ENCODE results near the gene TBC1D9.

Gene TBC1D9

DNA sequence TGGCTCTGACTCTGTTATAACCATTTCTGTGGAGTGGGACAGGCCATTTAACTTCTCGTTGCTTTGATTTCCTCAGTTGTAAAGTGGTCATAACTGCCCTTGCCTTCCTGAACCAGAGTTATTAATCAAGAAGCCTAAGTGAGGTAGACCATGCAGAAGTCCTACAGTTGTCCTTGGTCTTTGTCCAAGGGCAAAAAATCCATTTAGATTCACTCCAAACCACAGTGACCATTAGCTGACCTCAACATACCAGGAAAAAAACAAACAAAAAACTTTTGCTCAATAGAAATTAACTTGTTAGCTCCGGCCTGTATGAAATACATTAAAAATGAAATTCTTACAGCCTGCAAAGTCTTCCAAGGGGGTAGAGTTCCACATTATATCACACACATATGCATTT is 52.7 kb downstream of the TBC1D9 start:
- in situ Hi-C loops (cut with MboI; ENCODE audit: low sequenced_read_pairs, unreplicated experiment), result no loop called here

DNA sequence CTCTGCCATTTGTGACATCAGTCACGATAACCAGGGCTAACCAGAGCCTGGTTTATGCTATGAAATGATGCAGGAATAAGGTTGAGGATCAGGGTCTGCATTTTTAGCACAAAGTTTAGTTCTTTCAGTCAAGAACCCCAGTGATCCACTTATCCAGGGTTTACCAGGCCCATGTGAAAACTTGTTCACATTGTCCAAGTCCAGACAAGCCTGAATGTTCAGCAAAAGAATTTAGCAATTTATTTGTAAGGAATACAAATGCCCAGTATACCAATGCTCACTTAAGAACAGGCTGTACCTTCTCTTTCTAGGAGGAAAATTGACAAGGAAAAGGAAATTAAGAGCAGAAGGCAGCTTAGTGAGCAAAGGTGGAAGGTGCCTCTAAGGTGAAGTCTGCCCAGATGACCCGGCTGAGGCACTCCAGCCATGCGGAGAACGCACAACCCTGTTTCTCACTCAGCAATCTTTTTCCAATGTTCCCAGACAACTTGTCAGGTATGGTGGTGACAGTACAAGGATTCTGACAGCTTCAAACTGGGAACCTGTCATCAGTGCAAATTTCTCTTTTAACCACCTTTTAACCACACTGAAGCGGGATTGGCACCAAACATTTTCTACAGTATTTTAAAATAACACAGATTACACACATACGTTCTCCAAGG is 54.0 kb downstream of the TBC1D9 start:
- in situ Hi-C loops (cut with MboI; ENCODE audit: low sequenced_read_pairs, unreplicated experiment), result no loop called here
- TF ChIP-seq, protein P1, sequence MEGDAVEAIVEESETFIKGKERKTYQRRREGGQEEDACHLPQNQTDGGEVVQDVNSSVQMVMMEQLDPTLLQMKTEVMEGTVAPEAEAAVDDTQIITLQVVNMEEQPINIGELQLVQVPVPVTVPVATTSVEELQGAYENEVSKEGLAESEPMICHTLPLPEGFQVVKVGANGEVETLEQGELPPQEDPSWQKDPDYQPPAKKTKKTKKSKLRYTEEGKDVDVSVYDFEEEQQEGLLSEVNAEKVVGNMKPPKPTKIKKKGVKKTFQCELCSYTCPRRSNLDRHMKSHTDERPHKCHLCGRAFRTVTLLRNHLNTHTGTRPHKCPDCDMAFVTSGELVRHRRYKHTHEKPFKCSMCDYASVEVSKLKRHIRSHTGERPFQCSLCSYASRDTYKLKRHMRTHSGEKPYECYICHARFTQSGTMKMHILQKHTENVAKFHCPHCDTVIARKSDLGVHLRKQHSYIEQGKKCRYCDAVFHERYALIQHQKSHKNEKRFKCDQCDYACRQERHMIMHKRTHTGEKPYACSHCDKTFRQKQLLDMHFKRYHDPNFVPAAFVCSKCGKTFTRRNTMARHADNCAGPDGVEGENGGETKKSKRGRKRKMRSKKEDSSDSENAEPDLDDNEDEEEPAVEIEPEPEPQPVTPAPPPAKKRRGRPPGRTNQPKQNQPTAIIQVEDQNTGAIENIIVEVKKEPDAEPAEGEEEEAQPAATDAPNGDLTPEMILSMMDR (IDR thresholded peaks at IDR 0.05; ENCODE audit: borderline replicate concordance, control extremely low read depth, extremely low read depth, insufficient read depth, missing control alignments), result no peak
- no peak for DNase-seq (ENCODE audit: low spot score)

More for the DNA sequence above, 52.7 kb downstream of the TBC1D9 start:
- TF ChIP-seq, protein P1 (IDR thresholded peaks at IDR 0.05; ENCODE audit: borderline replicate concordance, control extremely low read depth, extremely low read depth, insufficient read depth, missing control alignments), result no peak
- no peak for DNase-seq (ENCODE audit: low spot score)

DNA sequence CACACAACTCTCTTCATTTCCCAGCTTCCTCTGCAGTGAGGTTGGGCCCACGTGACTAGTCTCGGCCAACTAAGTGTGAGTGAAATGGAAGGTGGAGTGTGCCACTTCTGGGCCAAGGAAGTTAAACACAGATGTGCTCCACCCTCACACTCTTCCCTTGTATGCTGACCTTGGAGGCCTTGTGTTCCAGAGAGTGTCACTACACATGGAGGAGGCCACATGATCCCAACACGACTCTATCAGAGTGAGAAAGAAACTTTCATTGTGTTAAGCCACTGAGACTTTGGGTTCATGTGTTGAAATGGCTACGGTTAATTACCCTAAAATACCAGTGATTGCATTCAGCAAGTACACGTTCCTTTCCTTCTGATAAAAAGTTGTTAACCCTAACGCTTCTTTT is 55.1 kb downstream of the TBC1D9 start:
- in situ Hi-C loops (cut with MboI; ENCODE audit: low sequenced_read_pairs, unreplicated experiment), result no loop called here
- TF ChIP-seq, protein P1 (IDR thresholded peaks at IDR 0.05; ENCODE audit: borderline replicate concordance, control extremely low read depth, extremely low read depth, insufficient read depth, missing control alignments), result no peak
- no peak for DNase-seq (ENCODE audit: low spot score)

DNA sequence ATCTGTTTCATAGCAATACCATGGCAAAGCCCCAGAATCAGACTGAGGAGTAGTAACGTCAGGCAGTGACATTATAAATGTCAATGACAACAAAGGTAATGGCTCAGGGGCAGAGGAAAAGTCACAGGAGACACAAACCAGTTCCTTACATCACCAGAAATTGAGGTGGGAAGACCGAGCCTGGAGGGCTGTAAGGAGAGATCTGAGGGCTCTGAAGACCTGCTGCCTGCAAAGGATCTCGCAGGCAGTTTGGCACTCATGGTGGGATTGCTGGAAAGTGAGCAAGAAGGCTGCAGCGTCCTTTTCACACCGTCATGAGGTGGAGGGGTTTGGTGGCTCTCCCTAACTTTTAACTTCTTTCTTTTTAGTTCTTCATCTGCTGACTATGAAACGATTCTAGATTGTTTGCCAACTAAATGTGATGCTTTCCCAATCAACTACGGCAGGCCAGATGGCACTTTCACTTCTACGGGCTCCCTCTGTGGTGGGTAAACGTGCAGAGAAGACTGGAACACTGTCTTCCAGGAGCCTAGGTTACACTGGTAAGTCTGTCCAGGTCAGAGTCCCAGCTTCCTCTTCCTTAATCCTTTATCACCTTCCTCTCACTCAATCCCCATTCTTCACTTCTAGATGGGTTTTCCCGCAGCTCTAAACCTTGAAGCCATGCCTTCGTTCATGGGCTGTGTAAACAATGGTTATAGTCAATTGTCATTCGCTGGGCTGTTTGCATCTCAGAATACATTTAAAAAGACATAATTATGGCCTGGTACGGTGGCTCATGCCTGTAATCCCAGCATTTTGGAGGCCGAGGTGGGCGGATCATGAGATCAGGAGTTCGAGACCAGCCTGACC is 58.2 kb downstream of the TBC1D9 start:
- TF ChIP-seq, protein P1 (IDR thresholded peaks at IDR 0.05; ENCODE audit: borderline replicate concordance, control extremely low read depth, extremely low read depth, insufficient read depth, missing control alignments), result no peak
- in situ Hi-C loops (cut with MboI; ENCODE audit: low sequenced_read_pairs, unreplicated experiment), result no loop called here
- no peak for DNase-seq (ENCODE audit: low spot score)

DNA sequence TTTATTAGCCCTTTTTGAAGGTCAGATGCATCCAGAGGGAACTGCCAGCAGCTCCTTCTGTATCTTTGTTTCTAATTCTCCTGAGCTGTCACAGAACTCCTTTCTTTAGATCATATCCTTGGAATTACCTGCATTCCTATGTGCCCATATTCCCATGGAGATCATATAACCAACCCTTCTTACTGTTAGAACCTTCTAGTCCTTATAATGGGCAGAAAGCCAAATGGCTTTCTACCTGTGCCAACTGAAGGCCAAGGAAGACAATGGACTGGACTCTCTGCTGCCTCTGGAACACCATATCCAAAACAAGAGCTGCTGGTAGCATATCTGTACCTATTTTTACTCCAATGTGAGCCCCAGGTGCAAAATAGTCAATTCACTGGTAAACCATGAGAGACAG is 60.7 kb downstream of the TBC1D9 start:
- in situ Hi-C loops (cut with MboI; ENCODE audit: low sequenced_read_pairs, unreplicated experiment), result no loop called here
- TF ChIP-seq, protein P1 (IDR thresholded peaks at IDR 0.05; ENCODE audit: borderline replicate concordance, control extremely low read depth, extremely low read depth, insufficient read depth, missing control alignments), result no peak
- DNase-seq (ENCODE audit: low spot score), result no peak

DNA sequence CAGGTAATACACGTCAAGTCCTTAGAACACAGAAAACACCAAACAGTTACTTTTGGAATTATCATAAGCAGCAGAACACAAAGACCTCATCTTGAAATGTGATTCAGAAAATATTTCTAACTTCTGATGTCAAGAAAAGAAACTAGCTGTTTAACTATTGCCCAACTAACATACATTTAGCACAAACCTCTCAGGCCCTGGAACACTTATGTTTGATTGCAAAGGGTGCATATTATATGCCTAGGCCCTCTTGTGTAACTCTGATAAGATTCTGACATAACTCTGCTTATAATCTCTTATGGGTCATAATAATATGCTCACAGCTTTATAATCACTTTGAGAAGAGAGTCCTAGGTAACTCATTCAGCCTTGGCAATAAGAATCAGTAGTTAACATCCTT is 62.6 kb downstream of the TBC1D9 start:
- in situ Hi-C loops (cut with MboI; ENCODE audit: low sequenced_read_pairs, unreplicated experiment), result no loop called here
- TF ChIP-seq, protein P1 (IDR thresholded peaks at IDR 0.05; ENCODE audit: borderline replicate concordance, control extremely low read depth, extremely low read depth, insufficient read depth, missing control alignments), result no peak
- no peak for DNase-seq (ENCODE audit: low spot score)
